HL-60 (cell line): ENCODE data around the gene NXPH2.
A peak's percentile ranks its signal among the peaks of the same experiment; 100 is the strongest.

ENCODE experiments used
- DNase-seq, 2 experiments: peaks; one replicate each; pipeline ENCODE4 v3.0.0-alpha.2; 2010 to 2020; ENCODE audit warnings: low read depth in 1 of 2, low spot score in 1 of 2
- H3K27ac ChIP-seq: fragments of 250-450 bp; sonication (Bioruptor Pico); replicated peaks from 2 replicates; pipeline ENCODE4 v1.5.1; 2020; ENCODE audit warnings: mild to moderate bottlenecking, moderate library complexity
- H3K27me3 ChIP-seq: fragments of 250-450 bp; sonication (Bioruptor Pico); 2 replicates; pipeline ENCODE4 v1.5.1; 2021; ENCODE audit warnings: mild to moderate bottlenecking, moderate library complexity; ENCODE audit not compliant: insufficient read depth, poor library complexity, severe bottlenecking
- H3K4me3 ChIP-seq: replicated peaks from 2 replicates; pipeline ENCODE4 v1.5.1; 2011; ENCODE audit warnings: mild to moderate bottlenecking, control low read depth, low read length; ENCODE audit not compliant: insufficient read depth
- GABPA ChIP-seq: IDR thresholded peaks from 2 replicates; pipeline ENCODE4 v1.6.1; 2012; ENCODE audit warnings: low read depth
- POLR2AphosphoS5 ChIP-seq: IDR thresholded peaks from 2 replicates; pipeline ENCODE4 v1.6.1; 2012; ENCODE audit warnings: low read depth
- SPI1 ChIP-seq: IDR thresholded peaks from 2 replicates; pipeline ENCODE4 v1.6.1; 2012; ENCODE audit warnings: low read depth, mild to moderate bottlenecking, borderline replicate concordance
- TF ChIP-seq, protein P1 (sequence below): IDR thresholded peaks from one replicate; pipeline ENCODE4 v1.5.1; 2011; ENCODE audit warnings: low read length, control low read depth, inconsistent platforms; ENCODE audit not compliant: insufficient read depth
- TF ChIP-seq, protein P2 (sequence below): IDR thresholded peaks from 2 replicates; pipeline ENCODE4 v1.6.1; 2012; ENCODE audit warnings: low read depth; ENCODE audit not compliant: insufficient replicate concordance

NXPH2 gene

GRCh38 chr2:138622613-138623012 is 157.6 kb downstream of the NXPH2 start:
- no peak overlapping the region for H3K27ac ChIP-seq

DNA sequence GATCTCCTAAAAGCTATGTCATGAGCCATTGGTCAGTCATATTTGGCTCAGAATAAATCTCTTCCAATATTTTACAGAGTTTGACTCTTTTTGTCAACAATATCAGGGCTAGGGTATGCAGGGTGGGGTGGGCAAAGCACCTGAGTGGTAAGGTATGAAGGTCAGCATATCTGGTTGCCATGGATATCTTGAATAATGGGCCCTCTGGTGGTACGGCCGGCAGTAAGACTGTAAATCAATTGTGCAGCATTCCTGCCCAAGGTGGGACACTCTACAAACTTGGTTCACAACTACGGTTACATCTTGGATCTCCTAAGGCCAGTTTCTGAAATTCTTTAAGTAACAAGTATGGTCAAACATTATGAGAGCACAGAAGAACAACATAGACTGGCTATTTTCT is 159.1 kb downstream of the NXPH2 start:
- Histone ChIP-seq H3K4me3 (no peak overlapping the region), H3K27ac (no peak overlapping the region), H3K27me3 (peaks cover 2% of the 10 kb centered on the region)
- no peak for DNase-seq
- TF ChIP-seq SPI1 (no peak), POLR2AphosphoS5 (no peak), GABPA (no peak)
- TF ChIP-seq, protein P1, sequence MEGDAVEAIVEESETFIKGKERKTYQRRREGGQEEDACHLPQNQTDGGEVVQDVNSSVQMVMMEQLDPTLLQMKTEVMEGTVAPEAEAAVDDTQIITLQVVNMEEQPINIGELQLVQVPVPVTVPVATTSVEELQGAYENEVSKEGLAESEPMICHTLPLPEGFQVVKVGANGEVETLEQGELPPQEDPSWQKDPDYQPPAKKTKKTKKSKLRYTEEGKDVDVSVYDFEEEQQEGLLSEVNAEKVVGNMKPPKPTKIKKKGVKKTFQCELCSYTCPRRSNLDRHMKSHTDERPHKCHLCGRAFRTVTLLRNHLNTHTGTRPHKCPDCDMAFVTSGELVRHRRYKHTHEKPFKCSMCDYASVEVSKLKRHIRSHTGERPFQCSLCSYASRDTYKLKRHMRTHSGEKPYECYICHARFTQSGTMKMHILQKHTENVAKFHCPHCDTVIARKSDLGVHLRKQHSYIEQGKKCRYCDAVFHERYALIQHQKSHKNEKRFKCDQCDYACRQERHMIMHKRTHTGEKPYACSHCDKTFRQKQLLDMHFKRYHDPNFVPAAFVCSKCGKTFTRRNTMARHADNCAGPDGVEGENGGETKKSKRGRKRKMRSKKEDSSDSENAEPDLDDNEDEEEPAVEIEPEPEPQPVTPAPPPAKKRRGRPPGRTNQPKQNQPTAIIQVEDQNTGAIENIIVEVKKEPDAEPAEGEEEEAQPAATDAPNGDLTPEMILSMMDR: no peak
- TF ChIP-seq, protein P2, sequence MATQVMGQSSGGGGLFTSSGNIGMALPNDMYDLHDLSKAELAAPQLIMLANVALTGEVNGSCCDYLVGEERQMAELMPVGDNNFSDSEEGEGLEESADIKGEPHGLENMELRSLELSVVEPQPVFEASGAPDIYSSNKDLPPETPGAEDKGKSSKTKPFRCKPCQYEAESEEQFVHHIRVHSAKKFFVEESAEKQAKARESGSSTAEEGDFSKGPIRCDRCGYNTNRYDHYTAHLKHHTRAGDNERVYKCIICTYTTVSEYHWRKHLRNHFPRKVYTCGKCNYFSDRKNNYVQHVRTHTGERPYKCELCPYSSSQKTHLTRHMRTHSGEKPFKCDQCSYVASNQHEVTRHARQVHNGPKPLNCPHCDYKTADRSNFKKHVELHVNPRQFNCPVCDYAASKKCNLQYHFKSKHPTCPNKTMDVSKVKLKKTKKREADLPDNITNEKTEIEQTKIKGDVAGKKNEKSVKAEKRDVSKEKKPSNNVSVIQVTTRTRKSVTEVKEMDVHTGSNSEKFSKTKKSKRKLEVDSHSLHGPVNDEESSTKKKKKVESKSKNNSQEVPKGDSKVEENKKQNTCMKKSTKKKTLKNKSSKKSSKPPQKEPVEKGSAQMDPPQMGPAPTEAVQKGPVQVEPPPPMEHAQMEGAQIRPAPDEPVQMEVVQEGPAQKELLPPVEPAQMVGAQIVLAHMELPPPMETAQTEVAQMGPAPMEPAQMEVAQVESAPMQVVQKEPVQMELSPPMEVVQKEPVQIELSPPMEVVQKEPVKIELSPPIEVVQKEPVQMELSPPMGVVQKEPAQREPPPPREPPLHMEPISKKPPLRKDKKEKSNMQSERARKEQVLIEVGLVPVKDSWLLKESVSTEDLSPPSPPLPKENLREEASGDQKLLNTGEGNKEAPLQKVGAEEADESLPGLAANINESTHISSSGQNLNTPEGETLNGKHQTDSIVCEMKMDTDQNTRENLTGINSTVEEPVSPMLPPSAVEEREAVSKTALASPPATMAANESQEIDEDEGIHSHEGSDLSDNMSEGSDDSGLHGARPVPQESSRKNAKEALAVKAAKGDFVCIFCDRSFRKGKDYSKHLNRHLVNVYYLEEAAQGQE: no peak

More at GRCh38 chr2:138622613-138623012, 157.6 kb downstream of the NXPH2 start:
- TF ChIP-seq, protein P1: no peak
- peak; percentile 92 for TF ChIP-seq SPI1
- peaks cover 1% of the 10 kb centered on the region for H3K27me3 ChIP-seq
- peak in 1 of 2 experiments; percentile 7 for DNase-seq
- H3K4me3 ChIP-seq: no peak overlapping the region

DNA sequence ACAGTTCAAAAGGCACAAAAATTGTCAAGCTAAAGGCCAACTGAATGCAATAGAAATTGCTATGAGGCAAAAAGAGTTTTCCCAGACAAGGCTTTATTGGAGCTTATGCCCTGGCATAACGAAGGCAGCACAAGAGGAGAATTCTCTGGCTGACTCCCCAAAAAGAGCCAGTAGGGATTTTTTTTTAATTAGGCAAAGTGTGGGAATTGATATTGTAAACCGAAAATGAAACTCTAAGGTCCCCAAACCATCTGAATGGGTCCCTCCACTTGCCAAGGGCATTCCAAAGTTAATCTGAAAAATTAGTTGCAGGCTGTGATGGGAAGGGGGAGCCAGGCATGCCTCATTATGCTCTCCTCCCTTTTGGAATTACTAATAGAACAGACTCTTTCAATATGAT is 159.8 kb downstream of the NXPH2 start:
- TF ChIP-seq, protein P1: no peak
- no peak for TF ChIP-seq SPI1
- peaks cover 2% of the 10 kb centered on the region for H3K27me3 ChIP-seq
- no peak for DNase-seq
- no peak overlapping the region for H3K4me3 ChIP-seq
- H3K27ac ChIP-seq: no peak overlapping the region
